Activated CD4-positive, alpha-beta T cell treated with anti-CD3 and anti-CD28 coated beads for 1 hour (primary cell): ENCODE measurements around the gene FAM120AOS.
"Not testable (repeated sequence)": the region's sequence is repeated elsewhere in the genome, so short reads cannot be mapped to it uniquely, and the experiment has no call there.

ENCODE experiments used
- DNase-seq: peaks from one replicate; pipeline ENCODE4 v3.0.0-alpha.2; 2020

Gene FAM120AOS

GRCh38 chr9:93466416-93467061, 13.2 kb upstream of the FAM120AOS start:
- DNase-seq, result no peak

DNA sequence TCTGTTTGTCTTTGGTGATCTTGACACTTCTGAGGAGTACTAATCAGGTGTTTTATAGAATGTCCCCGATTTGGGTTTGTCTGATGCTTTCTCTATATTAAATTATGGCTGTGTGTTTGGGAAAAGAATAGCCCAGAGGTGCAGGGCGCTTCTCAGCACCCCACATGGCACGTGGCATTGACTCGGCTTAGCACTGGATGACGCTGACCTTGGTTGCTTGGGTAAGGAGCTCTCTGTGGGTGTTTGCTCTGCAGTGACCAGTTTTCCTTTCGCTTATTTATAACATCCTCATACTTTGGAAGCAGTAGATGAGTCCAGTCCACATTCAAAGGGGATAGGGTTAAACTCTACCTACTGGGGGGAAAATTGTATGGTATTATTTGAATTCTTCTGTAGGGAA, 12.5 kb upstream of the FAM120AOS start:
- no peak for DNase-seq

- DNase-seq, result no peak
Observed at GRCh38 chr9:93464876-93465275, 11.5 kb upstream of the FAM120AOS start.

GRCh38 chr9:93464395-93464794, 11.0 kb upstream of the FAM120AOS start:
- no peak for DNase-seq

DNA sequence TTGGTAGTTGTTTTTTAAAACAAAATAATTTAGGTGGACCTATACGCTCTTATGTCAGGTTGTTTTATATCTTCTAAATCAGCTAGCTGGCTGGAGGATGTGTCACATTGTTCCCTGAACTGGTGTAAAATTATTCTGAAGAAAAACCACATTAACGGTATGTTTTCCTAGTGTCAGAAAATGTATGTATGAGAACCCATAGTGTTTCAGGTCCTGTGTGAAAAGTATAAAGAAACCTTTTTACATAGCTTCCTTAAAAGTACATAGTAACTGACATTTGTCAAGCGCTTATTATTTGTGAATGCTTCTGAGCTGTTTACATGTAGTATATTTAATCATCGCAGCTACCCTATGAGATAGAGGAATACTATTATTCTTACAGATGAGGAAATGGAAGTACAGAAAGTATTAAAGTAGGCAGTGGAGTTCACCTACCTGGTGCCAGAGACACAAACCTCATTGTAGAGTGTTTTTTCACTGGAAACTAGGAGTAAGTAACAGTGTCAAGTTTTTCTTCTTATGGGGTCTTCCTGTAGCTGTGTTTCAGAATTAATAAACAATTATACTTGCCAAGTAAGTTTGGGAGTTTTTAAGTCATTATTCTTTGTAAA, 10.4 kb upstream of the FAM120AOS start:
- DNase-seq, result no peak

GRCh38 chr9:93461821-93462220, 8.4 kb upstream of the FAM120AOS start:
- no peak for DNase-seq

GRCh38 chr9:93461414-93461743, 8.0 kb upstream of the FAM120AOS start:
- DNase-seq, result no peak

GRCh38 chr9:93460689-93461413, 7.5 kb upstream of the FAM120AOS start:
- DNase-seq, result no peak

DNA sequence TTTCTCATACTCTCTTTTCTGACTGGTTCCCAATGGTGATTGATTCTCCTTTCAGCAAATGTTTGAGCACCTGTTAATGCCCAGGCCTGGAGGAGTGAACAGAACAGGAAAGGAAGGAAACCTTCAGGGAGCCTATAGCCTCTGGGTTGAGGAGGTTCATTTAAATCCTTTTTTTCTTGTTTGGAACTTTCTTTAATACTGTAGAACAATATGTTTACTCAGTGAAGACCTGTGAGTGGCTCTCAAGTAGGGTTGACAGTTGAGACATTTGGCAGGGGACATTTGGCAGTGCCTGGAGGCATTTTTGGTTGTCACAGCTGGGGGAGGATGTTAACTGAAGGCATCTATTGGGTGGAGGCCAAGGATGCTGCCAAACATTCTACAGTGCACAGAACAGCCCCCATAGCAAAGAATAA, 6.1 kb upstream of the FAM120AOS start:
- DNase-seq, result no peak

DNA sequence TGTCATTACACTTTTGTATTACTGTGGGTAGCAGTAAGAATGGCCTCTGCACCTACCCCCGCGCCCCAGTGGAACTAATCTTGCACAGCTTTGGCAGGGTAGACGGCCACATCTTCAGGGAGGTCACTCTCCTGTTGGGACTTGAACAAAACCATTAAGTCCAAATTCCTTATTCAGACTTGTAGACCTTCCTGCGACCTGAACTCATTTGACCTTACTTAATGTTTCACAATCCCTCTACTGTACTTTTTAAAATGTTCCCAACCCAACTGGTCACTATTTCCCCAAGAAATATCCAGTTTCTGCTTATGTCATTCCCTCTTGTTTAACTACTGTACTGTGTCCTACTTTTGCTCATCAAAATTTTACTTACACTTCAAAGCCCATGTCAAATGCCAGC, 5.3 kb upstream of the FAM120AOS start:
- no peak for DNase-seq

DNA sequence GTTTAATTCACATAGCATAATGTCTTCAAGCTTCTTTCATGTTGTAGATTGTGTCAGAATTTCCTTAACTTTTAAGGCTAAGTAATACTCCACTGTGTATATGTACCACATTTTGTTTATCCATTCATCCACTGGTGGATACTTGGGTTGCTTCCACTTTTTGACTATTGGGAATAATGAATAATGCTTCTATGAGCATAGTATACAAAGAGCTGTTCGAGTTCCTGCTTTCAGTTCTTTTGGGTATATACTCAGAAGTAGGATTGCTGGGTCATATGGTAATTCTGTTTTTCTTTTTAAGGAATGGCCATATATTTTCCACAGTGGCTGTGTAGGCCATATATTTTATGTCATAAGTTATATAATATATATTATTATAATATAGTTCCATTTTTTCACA, 3.6 kb upstream of the FAM120AOS start:
- DNase-seq, result no peak

DNA sequence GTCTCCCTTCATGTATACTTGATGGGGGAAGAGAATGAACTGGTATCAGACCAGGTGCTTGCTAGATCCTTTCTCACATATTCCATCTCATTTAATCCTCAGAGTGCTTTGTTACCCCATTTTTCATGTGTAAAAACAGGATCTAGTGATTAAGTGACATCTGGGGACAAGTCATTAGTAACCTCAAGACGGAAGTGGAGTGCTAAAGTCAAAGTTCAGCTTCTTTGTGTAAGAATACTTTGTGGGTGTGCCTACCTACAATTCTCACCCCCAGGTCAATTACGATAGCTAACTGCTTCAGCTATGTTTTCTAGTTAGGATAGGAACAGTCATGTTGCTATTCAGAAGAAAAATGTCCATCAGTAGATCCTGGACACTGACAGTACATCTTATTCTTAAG, 3.1 kb upstream of the FAM120AOS start:
- no peak for DNase-seq

- DNase-seq, result no peak
Observed at GRCh38 chr9:93456022-93456421, 2.6 kb upstream of the FAM120AOS start.

DNA sequence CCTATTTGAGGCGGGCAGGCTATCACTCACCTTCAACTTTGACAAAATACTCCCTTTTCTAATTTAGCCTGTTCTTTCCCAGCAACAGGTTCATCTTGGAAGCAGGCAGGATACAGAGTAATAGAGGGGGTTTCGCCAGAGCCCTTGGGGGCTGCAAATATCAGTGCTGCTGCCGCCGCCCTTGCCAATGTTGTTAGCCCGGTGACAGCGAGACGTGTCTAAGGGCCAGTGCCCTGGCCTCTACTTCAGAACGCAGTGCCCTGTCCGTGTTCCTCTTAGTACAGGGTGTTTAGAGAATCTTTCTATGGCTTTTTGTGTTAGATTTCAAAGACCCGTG, 703 bp downstream of the FAM120AOS start:
- DNase-seq, result peak; percentile 12

- peak; percentile 25 for DNase-seq
Observed at GRCh38 chr9:93451849-93452709, 1.3 kb downstream of the FAM120AOS start.

- DNase-seq, result peak; percentile 66
Observed at GRCh38 chr9:93450945-93451815, 2.2 kb downstream of the FAM120AOS start, which contains the start of gene FAM120A. TSS of gene FAM120A (plus strand) at chr9:93451685. CDS start at chr9:93451916, 231 bp downstream.

- DNase-seq, result no peak
Observed at GRCh38 chr9:93447655-93448054, 5.7 kb downstream of the FAM120AOS start.

DNA sequence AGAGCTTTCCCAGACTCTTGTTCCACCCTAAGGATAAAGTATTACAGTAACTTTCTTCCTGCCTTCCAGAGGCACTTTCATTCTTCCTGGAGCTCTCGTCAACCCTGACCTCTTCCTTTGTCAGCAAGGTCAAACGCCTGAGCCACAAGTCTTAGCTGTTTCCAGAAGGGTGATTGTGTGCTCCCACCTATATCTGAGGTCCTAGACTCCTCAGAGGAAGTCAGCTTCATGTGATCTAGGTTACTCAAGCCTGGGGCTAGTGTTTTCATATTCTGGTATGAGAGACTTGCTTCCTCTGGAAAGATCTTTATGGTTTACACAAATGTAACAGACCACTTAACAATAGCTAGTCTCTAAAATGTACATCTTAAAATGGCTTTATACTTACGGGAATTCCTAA, 7.3 kb downstream of the FAM120AOS start:
- DNase-seq, result no peak

GRCh38 chr9:93440896-93441580, 12.3 kb downstream of the FAM120AOS start:
- DNase-seq, result no peak

- not testable (repeated sequence) for DNase-seq
Observed at GRCh38 chr9:93439301-93439700, 14.1 kb downstream of the FAM120AOS start.

DNA sequence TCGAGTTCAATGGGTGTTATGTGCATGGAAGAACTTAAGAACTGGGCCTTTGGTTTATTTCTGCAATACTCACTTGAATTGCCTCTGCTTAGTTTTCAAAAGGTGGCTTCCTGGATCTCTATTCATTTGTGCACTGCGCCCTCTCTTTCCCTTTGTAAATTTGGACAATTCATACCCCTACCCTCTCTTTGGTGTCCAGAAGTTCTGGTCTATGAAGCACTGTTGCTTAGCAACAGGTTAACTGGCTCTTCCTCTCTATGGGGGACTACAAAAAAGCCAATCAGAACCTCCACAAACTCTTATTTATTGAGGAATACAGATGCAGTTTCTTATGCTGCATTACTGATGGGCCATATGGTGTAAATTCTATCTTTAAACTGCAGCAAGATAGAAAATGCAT, 15.4 kb downstream of the FAM120AOS start:
- no peak for DNase-seq
